ENCODE results near the gene ALKBH5.

ALKBH5 gene

GRCh38 chr17:18225121-18225641 is 41.6 kb downstream of the ALKBH5 start, which contains the start of gene LLGL1:
TSS of gene LLGL1 (plus strand) at chr17:18225635. CDS start at chr17:18225683, 48 bp downstream.
- peak; percentile 90 for DNase-seq

GRCh38 chr17:18225642-18226283 is 42.1 kb downstream of the ALKBH5 start:
- no peak for DNase-seq

DNA sequence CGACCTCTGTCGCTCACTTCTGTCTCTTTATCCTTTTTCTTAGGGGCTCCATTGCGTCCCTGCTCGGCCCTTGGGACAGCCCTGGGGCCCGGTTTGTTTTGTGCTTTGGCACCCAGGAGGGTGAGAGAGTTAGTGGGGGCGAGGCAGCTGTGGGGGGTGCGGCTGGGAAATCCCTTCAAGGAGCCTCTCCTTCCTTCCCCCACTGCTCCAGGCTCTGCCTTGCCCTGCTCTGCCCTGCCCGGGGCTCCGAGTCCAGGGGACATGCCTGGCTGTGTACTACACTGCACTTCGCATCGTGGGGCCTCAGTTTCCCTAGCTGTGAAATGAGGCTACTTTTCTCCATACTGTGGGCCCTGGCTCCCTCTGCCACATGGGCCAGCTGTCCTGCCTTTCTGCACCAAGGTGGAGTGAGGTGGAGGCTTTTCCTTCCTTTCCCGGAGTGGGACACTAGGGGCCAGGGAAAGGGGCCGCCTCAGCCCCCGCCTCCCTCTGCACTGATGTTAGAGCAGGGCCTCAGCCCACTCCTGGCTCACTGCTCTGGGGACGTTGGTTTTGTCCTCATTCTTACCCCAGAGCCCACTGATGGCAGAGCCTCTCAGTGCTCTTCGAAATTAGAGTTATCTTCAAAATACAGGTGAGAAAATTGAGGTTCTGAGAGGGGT is 42.8 kb downstream of the ALKBH5 start:
- no peak for DNase-seq

- no peak for DNase-seq
Measured at GRCh38 chr17:18227635-18228034, 44.0 kb downstream of the ALKBH5 start.

GRCh38 chr17:18228176-18228682 is 44.6 kb downstream of the ALKBH5 start:
- no peak for DNase-seq

GRCh38 chr17:18229254-18229653 is 45.6 kb downstream of the ALKBH5 start:
- no peak for DNase-seq

GRCh38 chr17:18229771-18230170 is 46.1 kb downstream of the ALKBH5 start:
- no peak for DNase-seq

- DNase-seq: no peak
Measured at GRCh38 chr17:18230288-18231141, 46.9 kb downstream of the ALKBH5 start.

GRCh38 chr17:18231164-18231563 is 47.5 kb downstream of the ALKBH5 start:
- DNase-seq: no peak

GRCh38 chr17:18233803-18234518 is 50.3 kb downstream of the ALKBH5 start:
- DNase-seq: no peak

DNA sequence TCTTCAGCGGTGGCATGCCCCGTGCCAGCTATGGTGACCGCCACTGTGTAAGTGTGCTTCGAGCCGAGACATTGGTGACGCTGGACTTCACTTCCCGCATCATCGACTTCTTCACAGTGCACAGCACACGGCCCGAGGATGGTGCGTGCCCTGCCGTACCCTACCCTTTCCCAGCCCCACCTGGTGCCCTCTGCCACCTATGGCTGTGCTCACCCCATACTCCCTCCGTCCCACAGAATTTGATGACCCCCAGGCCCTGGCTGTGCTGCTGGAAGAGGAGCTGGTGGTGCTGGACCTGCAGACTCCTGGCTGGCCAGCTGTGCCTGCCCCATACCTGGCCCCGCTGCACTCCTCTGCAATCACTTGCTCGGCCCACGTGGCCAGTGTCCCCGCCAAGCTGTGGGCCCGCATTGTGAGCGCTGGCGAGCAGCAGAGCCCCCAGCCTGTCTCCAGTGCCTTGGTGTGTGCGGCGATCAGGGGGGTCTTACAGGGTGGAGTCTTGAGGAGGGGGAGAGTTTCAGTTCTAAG is 51.3 kb downstream of the ALKBH5 start:
- DNase-seq: no peak

GRCh38 chr17:18235743-18236256 is 52.2 kb downstream of the ALKBH5 start:
- DNase-seq: no peak

- DNase-seq: no peak
Measured at GRCh38 chr17:18236494-18236893, 52.9 kb downstream of the ALKBH5 start.

DNA sequence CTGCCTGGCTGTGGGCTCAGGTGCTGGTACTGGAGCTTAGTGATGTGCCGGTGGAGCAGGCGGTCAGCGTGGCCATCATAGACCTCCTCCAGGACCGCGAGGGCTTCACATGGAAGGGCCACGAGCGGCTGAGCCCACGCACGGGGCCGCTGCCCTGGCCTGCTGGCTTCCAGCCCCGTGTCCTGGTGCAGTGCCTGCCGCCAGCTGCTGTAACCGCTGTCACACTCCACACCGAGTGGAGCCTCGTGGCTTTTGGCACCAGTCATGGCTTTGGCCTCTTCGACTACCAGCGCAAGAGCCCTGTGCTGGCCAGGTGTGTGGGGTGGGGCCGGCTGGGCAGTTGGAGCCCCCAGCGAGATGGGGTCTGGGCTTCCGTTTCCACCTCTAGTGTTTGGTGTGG is 53.8 kb downstream of the ALKBH5 start:
- DNase-seq: no peak

DNA sequence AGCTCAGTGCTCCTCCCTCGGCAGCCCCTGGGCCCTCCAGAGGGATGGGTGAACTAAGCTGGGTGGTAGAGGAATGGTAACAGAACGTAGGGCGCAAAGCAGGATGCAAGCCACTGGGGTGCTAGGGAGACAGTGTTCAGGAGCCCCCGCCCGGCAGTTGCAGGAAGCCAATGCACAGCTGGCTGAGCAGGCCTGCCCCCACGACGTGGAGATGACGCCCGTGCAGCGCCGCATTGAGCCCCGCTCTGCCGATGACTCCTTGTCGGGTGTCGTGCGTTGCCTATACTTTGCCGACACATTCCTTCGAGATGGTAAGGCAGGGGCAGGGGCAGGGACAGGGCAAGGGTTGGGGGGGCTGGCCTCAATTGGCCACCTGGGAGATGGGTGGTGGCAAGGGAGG is 54.7 kb downstream of the ALKBH5 start:
- DNase-seq: no peak

DNA sequence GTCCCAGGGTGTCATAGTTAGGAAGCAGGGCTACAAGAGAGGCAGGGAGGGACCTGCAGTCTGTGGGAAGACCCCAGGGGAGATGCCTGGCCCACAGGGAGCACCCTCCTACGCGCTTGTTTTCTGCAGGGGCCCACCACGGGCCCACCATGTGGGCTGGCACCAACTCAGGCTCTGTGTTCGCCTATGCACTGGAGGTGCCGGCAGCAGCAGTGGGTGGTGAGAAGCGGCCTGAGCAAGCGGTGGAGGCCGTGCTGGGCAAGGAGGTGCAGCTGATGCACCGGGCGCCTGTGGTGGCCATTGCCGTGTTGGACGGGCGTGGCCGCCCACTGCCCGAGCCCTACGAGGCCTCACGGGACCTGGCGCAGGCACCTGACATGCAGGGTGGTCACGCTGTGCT is 56.8 kb downstream of the ALKBH5 start:
- DNase-seq: no peak

- DNase-seq: no peak
Measured at GRCh38 chr17:18241229-18241871, 57.7 kb downstream of the ALKBH5 start.

DNA sequence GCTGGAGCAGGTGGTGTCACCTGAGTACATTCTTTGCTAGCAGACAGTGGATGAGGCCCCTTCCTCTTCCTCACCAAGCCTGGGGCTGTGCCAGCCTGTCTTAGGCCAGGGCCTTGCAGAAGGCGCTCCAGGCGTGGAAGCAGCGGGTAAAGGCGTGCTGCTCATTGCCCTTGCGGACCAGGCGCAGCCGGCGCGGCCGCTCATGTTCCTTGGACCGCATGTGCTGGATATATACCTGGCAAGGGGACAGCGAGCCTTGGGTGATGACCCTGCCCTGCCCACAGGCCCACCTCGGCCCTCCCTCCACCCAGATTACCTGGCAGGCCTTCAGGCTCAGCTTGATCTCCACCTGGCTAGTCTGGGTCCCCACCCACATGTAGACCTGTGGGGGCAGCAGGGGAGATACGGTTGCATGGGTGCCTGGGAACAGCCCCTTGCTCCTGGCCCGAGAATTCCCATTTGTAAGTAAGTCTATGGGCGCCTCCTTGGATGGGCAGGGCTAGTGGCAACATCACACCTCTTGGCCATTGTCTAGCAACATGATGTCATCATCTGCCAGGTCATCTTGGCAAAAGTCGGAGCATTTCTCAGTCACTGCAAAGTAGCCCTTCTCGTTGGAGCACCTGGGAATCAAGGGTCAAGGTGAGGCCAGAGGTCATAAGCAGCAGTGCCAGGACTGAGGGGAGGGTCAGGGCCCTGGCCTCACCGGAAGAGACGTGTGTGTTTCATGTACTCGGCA is 61.6 kb downstream of the ALKBH5 start:
- DNase-seq: no peak

DNA sequence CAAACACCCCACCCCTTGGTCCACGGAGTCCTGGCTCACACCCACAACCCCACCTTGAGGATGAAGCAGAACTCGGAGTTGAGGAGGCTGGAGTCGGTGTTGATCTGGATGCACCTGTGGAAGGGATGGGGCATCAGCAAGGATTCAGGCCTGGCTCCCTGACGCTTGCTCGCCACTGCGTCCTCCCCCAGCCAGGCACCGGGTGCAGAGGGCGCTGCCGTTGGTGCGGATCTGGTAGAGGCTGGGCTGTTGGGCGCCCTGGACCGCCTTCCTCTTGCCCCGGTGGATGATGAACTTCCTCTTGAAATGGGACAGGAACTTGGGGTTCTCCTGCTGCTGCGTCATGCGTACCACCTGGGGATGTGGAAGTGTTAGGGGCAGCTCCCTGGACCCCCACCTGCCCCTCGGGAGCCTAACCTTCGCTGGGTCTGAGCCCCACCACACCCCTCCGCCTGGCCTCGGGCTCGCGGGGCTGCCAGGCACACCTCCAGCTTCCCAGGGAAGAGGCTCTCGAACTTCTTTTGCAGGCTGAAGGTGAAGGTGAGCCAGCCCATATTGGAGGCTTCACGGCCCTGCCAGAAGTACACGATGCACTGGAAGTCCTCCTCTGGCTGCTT is 62.6 kb downstream of the ALKBH5 start:
- DNase-seq: no peak

GRCh38 chr17:18246880-18247612 is 63.4 kb downstream of the ALKBH5 start:
- no peak for DNase-seq
